GM12892 (cell line): Measurements from ENCODE around the gene CLIC5.

Source experiments
- POLR2A ChIP-seq: IDR thresholded peaks from 2 replicates; pipeline ENCODE4 v1.6.1; 2011; ENCODE audit warnings: low read depth, low read length, control low read depth
- POLR2AphosphoS5 ChIP-seq: IDR thresholded peaks from 2 replicates; pipeline ENCODE4 v1.6.1; 2011; ENCODE audit warnings: low read depth, low read length, control low read depth
- TAF1 ChIP-seq: IDR thresholded peaks from 2 replicates; pipeline ENCODE4 v1.6.1; 2011; ENCODE audit warnings: low read depth, mild to moderate bottlenecking, control low read depth, low read length, borderline replicate concordance

GRCh38 chr6:45836438-45836824 lies 179.2 kb downstream of the CLIC5 start:
- TF ChIP-seq TAF1 (no peak), POLR2A (no peak), POLR2AphosphoS5 (no peak)
